Measurements from ENCODE around the gene LGALS16.
A peak's percentile ranks its signal among the peaks of the same experiment; 100 is the strongest.
"Not testable (repeated sequence)": the region's sequence is repeated elsewhere in the genome, so short reads cannot be mapped to it uniquely, and the experiment has no call there.

LGALS16 gene

DNA sequence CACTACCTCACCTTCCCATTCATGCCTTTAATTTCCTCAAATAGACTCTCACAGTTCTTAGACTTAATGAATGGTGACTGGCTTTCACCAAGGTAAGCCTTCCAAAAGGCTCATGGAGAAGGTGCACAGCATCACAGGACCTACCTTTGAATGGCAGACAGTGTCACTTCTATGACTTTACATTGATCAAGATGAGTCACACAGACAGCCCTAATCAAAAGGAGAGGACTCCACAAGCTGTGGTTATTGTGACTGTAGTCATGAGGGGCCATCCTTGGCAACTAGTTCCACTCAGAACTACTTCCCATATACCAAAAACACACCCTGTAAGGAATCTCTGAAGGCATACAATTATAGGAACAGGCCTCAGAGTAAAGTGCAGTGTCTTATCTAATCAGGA lies 5.9 kb downstream of the LGALS16 start:
- TF ChIP-seq ARNTL (CRISPR knock-in tag; IDR thresholded peaks at IDR 0.05; ENCODE audit: borderline replicate concordance, low read depth) (no peak), OSR1 (CRISPR knock-in tag; IDR thresholded peaks at IDR 0.05) (no peak), TSHZ2 (CRISPR knock-in tag; IDR thresholded peaks at IDR 0.05) (no peak), ZNF8 (CRISPR knock-in tag; IDR thresholded peaks at IDR 0.05) (no peak), SNAI2 (CRISPR knock-in tag; IDR thresholded peaks at IDR 0.05) (no peak), CSDC2 (CRISPR knock-in tag; IDR thresholded peaks at IDR 0.05) (no peak)
- ATAC-seq: no peak

DNA sequence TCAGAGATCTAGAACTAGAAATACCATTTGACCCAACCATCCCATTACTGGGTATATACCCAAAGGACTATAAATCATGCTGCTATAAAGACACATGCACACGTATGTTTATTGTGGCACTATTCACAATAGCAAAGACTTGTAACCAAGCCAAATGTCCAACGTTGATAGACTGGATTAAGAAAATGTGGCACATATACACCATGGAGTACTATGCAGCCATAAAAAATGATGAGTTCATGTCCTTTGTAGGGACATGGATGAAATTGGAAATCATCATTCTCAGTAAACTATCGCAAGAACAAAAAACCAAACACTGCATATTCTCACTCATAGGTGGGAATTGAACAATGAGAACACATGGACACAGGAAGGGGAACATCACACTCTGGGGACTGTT lies 14.1 kb downstream of the LGALS16 start:
- not testable (repeated sequence) for ATAC-seq

DNA sequence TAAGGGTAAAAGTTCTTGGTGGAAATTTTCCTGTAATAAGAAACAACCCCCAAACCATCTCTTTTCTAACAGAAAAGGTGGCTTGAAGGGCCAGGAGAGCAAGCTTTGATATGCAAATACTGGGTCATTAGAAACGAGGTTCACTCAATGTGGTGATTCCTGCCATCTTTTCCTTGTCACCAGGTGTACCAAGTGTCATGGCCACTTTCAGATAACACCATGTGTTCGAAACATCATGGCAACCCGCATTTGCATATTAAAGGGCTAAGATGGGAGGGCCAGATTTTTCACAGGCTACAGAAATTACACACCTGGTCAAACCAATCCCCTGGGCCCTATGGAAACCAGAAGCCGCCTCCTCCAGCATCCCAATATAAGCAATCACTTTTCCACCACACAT lies 15.3 kb downstream of the LGALS16 start:
- no peak for TF ChIP-seq BACH2 (CRISPR knock-in tag; IDR thresholded peaks at IDR 0.05; ENCODE audit: borderline replicate concordance)
- no peak for TF ChIP-seq ZFP30 (CRISPR knock-in tag; IDR thresholded peaks at IDR 0.05)
- no peak for TF ChIP-seq OSR1 (CRISPR knock-in tag; IDR thresholded peaks at IDR 0.05)
- TF ChIP-seq TCF4 (CRISPR knock-in tag; IDR thresholded peaks at IDR 0.05; ENCODE audit: borderline replicate concordance): no peak
- no peak for TF ChIP-seq ZFP3 (CRISPR knock-in tag; IDR thresholded peaks at IDR 0.05)
- TF ChIP-seq SNAI2 (CRISPR knock-in tag; IDR thresholded peaks at IDR 0.05): no peak
- TF ChIP-seq ARNTL (CRISPR knock-in tag; IDR thresholded peaks at IDR 0.05; ENCODE audit: borderline replicate concordance, low read depth): no peak
- ATAC-seq: no peak

DNA sequence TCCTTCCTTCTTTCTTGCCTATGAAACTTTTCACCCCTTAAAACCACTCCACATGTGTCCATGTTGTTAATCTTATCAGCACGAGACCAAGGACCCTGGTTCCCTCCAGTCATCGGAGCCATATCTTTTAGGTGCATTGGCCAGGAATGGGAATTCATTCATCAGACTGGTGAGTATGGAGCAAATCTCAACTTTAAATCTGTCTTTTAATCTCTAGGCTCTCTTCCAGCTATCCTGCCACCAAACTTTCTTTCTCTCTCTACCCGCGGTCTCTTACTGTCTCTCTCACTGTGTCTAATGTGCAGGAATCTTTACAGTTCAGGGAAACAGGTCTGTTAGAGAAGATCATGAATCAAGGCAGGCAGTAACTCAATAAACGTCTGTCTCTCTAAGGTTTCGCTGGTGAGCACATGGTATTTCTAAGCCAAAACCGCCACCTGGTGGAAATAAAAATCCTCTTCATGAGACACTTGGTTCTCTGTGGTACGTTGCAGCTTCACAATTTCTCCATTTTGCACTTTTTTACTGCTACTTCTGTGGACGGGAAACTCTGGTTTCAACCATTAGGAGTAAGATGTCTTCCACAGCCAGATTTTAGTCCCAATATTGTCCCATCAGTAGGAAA lies 16.1 kb downstream of the LGALS16 start:
- TF ChIP-seq OSR1 (CRISPR knock-in tag; IDR thresholded peaks at IDR 0.05) (no peak), GLIS3 (CRISPR knock-in tag; IDR thresholded peaks at IDR 0.05) (no peak), ZNF70 (CRISPR knock-in tag; IDR thresholded peaks at IDR 0.05) (no peak), ESRRG (CRISPR knock-in tag; IDR thresholded peaks at IDR 0.05) (no peak), SNAI2 (CRISPR knock-in tag; IDR thresholded peaks at IDR 0.05) (no peak), TSHZ2 (CRISPR knock-in tag; IDR thresholded peaks at IDR 0.05) (no peak), ZC3H10 (CRISPR knock-in tag; IDR thresholded peaks at IDR 0.05) (no peak), POU6F1 (CRISPR knock-in tag; IDR thresholded peaks at IDR 0.05; ENCODE audit: borderline replicate concordance, low read depth) (no peak), ZNF8 (CRISPR knock-in tag; IDR thresholded peaks at IDR 0.05) (no peak), ZFP3 (CRISPR knock-in tag; IDR thresholded peaks at IDR 0.05) (no peak), TCF4 (CRISPR knock-in tag; IDR thresholded peaks at IDR 0.05; ENCODE audit: borderline replicate concordance) (no peak), CSRNP3 (CRISPR knock-in tag; IDR thresholded peaks at IDR 0.05) (no peak), BACH2 (CRISPR knock-in tag; IDR thresholded peaks at IDR 0.05; ENCODE audit: borderline replicate concordance) (no peak), ZFP30 (CRISPR knock-in tag; IDR thresholded peaks at IDR 0.05) (no peak), CSDC2 (CRISPR knock-in tag; IDR thresholded peaks at IDR 0.05) (no peak)
- TF ChIP-seq, protein P1, sequence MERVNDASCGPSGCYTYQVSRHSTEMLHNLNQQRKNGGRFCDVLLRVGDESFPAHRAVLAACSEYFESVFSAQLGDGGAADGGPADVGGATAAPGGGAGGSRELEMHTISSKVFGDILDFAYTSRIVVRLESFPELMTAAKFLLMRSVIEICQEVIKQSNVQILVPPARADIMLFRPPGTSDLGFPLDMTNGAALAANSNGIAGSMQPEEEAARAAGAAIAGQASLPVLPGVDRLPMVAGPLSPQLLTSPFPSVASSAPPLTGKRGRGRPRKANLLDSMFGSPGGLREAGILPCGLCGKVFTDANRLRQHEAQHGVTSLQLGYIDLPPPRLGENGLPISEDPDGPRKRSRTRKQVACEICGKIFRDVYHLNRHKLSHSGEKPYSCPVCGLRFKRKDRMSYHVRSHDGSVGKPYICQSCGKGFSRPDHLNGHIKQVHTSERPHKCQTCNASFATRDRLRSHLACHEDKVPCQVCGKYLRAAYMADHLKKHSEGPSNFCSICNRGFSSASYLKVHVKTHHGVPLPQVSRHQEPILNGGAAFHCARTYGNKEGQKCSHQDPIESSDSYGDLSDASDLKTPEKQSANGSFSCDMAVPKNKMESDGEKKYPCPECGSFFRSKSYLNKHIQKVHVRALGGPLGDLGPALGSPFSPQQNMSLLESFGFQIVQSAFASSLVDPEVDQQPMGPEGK (CRISPR knock-in tag; IDR thresholded peaks at IDR 0.05; ENCODE audit: borderline replicate concordance): no peak
- ATAC-seq: peak; percentile 93
